NCI-H2227 treated with DMSO at 0.1 percent for 48 hours (cell line): ENCODE results near the gene PTPRCAP.
"Not testable (repeated sequence)": the region's sequence is repeated elsewhere in the genome, so short reads cannot be mapped to it uniquely, and the experiment has no call there.

Experiments
- DNase-seq: peaks from one replicate; lab custom pipeline; 2025; lab: John Stamatoyannopoulos, UW

Gene PTPRCAP

GRCh38 chr11:67409261-67409666, 28.2 kb downstream of the PTPRCAP start:
- no peak for DNase-seq

GRCh38 chr11:67408437-67409200, 28.9 kb downstream of the PTPRCAP start:
- DNase-seq, result no peak

GRCh38 chr11:67407688-67408163, 29.8 kb downstream of the PTPRCAP start:
- no peak for DNase-seq

GRCh38 chr11:67406969-67407687, 30.4 kb downstream of the PTPRCAP start:
- DNase-seq, result no peak

- DNase-seq, result no peak
Observed at GRCh38 chr11:67406420-67406968, 31.0 kb downstream of the PTPRCAP start.

- DNase-seq, result no peak
Observed at GRCh38 chr11:67405688-67406339, 31.7 kb downstream of the PTPRCAP start.

- DNase-seq, result no peak
Observed at GRCh38 chr11:67405196-67405567, 32.3 kb downstream of the PTPRCAP start.

GRCh38 chr11:67404515-67405195, 32.8 kb downstream of the PTPRCAP start:
- DNase-seq, result no peak

- DNase-seq, result not testable (repeated sequence)
Observed at GRCh38 chr11:67403085-67403484, 34.4 kb downstream of the PTPRCAP start.

- not testable (repeated sequence) for DNase-seq
Observed at GRCh38 chr11:67402192-67402839, 35.2 kb downstream of the PTPRCAP start.

GRCh38 chr11:67401495-67402191, 35.8 kb downstream of the PTPRCAP start, which contains the start of gene PPP1CA:
PPP1CA (minus strand) TSS chr11:67401858; CDS start chr11:67401782, 76 bp downstream.
- peak; percentile 94 for DNase-seq

GRCh38 chr11:67400942-67401494, 36.5 kb downstream of the PTPRCAP start:
- DNase-seq, result no peak

GRCh38 chr11:67400251-67400941, 37.1 kb downstream of the PTPRCAP start:
- DNase-seq, result no peak

- no peak for DNase-seq
Observed at GRCh38 chr11:67398661-67399563, 38.6 kb downstream of the PTPRCAP start.

GRCh38 chr11:67397986-67398660, 39.4 kb downstream of the PTPRCAP start:
- DNase-seq, result no peak

GRCh38 chr11:67397536-67397935, 39.9 kb downstream of the PTPRCAP start:
- DNase-seq, result no peak

- DNase-seq, result no peak
Observed at GRCh38 chr11:67396587-67397389, 40.7 kb downstream of the PTPRCAP start.
